ENCODE results near the gene MED25. TPM values are rescaled to one million over a fixed set of nuclear protein-coding genes. Genes with fewer than 3 reads are reported as not detected.
A peak's percentile ranks its signal among the peaks of the same experiment; 100 is the strongest.

MED25 gene
- total and polyA plus RNA-seq, 9 of the 15 experiments (the other 6 are each of a cell fraction or from before 2014, with no cell fraction given): 4.1 to 93.9 (median 19.3) TPM

- no peak for TF ChIP-seq CHD7 (IDR thresholded peaks at IDR 0.05; ENCODE audit: low read depth, low read length)
- TF ChIP-seq ZNF280A (IDR thresholded peaks at IDR 0.05; ENCODE audit: low read depth, partially characterized antibody): no peak
- TF ChIP-seq PHF8 (IDR thresholded peaks at IDR 0.05; ENCODE audit: borderline replicate concordance, low read length): peak; percentile 95
- no peak for TF ChIP-seq RFX1 (IDR thresholded peaks at IDR 0.05)
- no peak for TF ChIP-seq TSHZ1 (CRISPR knock-in tag; IDR thresholded peaks at IDR 0.05)
- TF ChIP-seq FOXK2 (conservative IDR thresholded peaks at IDR 0.05 in 1 of 2, IDR thresholded peaks at IDR 0.05 in 1 of 2; ENCODE audit: low read depth in 2 of 2): peak in 1 of 2 experiments; percentile 98; a peak in 2 of 4 replicates
- peak; percentile 81; the same call in 1 of the 2 replicates for TF ChIP-seq ZNF282 (CRISPR knock-in tag; IDR thresholded peaks at IDR 0.05)
- TF ChIP-seq BACH1 (tag; IDR thresholded peaks at IDR 0.05): no peak; the same call in 1 of the 2 replicates
- TF ChIP-seq OTX1 (CRISPR knock-in tag; IDR thresholded peaks at IDR 0.05): 0 out of 2 replicates have a peak, but pooled peaks have one; percentile 32
- peak; percentile 75 for TF ChIP-seq CTBP1 (IDR thresholded peaks at IDR 0.05; ENCODE audit: borderline replicate concordance)
Observed at GRCh38 chr19:49850487-49851342, 32.6 kb downstream of the MED25 start, which contains the start of gene PTOV1 (continued).

All from K562 (cell line).